ENCODE measurements around the gene MINDY2. TPM values are rescaled to one million over a fixed set of nuclear protein-coding genes. Genes with fewer than 3 reads are reported as not detected.

The MINDY2 gene
- total RNA-seq, 2 experiments from 2014 or later = 7.5 to 7.7 TPM

DNA sequence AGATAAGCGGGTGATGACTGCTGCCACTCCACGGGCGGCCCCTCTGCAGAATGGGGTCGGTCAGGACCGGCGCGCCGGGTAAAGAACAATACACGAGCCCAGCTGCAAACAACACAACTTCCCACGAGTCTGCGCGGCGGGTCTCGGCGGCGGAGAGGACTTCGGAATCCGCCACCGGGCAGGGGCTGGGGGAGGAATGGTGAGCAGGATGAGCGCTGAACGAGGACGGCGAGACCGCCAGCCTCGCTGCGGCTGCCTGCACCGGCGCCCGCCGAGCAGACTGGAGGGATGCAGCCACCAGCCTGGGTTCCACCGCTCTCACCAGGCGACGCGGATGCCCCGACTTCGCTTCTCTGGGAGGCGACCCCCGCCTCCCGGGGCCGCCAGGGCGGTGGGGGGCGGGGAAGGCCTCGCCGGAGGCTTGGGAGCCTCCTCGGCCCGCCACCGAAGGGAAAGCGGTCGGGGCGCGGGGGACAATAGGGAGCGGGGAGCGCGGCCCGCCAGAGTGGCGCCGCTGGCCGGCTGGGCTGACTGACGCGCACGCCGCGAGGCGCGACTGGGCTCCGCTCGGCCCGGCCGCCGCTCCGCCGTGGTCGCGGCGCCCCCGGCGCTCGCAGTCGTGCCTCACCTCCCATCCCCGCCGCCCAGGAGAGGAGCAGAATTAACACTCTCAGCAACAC, 22.1 kb upstream of the MINDY2 start:
- peaks cover 53% of the 10 kb centered on the region for H3K4me1 Mint-ChIP-seq (ENCODE audit: low read depth)
- Histone ChIP-seq H3K9me3 (ENCODE audit: control insufficient read depth in 1 of 2, insufficient read depth in 1 of 2, low read length in 2 of 2) (no peaks in the 10 kb centered on the region), H3K36me3 (ENCODE audit: insufficient read depth, low read length) (no peaks in the 10 kb centered on the region), H3K27me3 (ENCODE audit: control insufficient read depth in 1 of 2, insufficient read depth in 2 of 2, low read length in 2 of 2) (no peaks in the 10 kb centered on the region), H3K4me1 (ENCODE audit: insufficient read depth, low read length) (peaks cover 21% of the 10 kb centered on the region), H3K27ac (ENCODE audit: low read depth in 1 of 2, low read length in 2 of 2) (peak overlapping the region; percentile 73 to 81), H3K4me3 (ENCODE audit: low read length) (peak overlapping the region; percentile 97)
- H3K27me3 Mint-ChIP-seq = no peaks in the 10 kb centered on the region
- no peaks in the 10 kb centered on the region for H3K9me3 Mint-ChIP-seq
- peaks cover 15% of the 10 kb centered on the region for H3K36me3 Mint-ChIP-seq (ENCODE audit: low read depth)
- POLR2A ChIA-PET = interaction anchor here (1.0 to 6.2 kb wide), 12 partner anchors 9 to 498 kb away, joined by 3 to 179 read pairs (median 4); partner anchors contain the start of gene MINDY2
- TF ChIP-seq, protein P1, sequence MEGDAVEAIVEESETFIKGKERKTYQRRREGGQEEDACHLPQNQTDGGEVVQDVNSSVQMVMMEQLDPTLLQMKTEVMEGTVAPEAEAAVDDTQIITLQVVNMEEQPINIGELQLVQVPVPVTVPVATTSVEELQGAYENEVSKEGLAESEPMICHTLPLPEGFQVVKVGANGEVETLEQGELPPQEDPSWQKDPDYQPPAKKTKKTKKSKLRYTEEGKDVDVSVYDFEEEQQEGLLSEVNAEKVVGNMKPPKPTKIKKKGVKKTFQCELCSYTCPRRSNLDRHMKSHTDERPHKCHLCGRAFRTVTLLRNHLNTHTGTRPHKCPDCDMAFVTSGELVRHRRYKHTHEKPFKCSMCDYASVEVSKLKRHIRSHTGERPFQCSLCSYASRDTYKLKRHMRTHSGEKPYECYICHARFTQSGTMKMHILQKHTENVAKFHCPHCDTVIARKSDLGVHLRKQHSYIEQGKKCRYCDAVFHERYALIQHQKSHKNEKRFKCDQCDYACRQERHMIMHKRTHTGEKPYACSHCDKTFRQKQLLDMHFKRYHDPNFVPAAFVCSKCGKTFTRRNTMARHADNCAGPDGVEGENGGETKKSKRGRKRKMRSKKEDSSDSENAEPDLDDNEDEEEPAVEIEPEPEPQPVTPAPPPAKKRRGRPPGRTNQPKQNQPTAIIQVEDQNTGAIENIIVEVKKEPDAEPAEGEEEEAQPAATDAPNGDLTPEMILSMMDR (IDR thresholded peaks at IDR 0.05) = no peak
- H3K27ac Mint-ChIP-seq = peak overlapping the region; percentile 90
- CTCF ChIA-PET = interaction anchor here (1.7 to 4.2 kb wide), 3 partner anchors 16 to 22 kb away, joined by 3 to 38 read pairs (median 4); partner anchors contain the start of gene MINDY2
- peak overlapping the region; percentile 97 for H3K4me3 Mint-ChIP-seq
- DNase-seq = peak in 13 of 14 experiments; percentile 11 to 66 (median 30)
- intact Hi-C loops (cut with DNase I, micrococcal nuclease) = loop anchor here in 1 of 2 experiments (2.0 to 5.0 kb wide), 3 partner anchors 22 to 908 kb away; partner anchors contain the start of genes GTF2A2 and MINDY2
- ATAC-seq (ENCODE audit: poor library complexity) = peak; percentile 9

- H3K4me3 Mint-ChIP-seq = peak within 1 kb of the TSS; percentile 97
- H3K4me1 ChIP-seq (ENCODE audit: insufficient read depth, low read length) = peaks cover 19% of the 10 kb centered on the region
- no peaks in the 10 kb centered on the region for H3K27me3 ChIP-seq (ENCODE audit: control insufficient read depth in 1 of 2, insufficient read depth in 2 of 2, low read length in 2 of 2)
- POLR2A ChIA-PET = interaction anchor here (0.5 to 6.2 kb wide), 15 partner anchors 11 to 1648 kb away, joined by 3 to 179 read pairs (median 4); partner anchors contain the start of genes ANXA2 and MINDY2
- DNase-seq (peak; percentile 92 to 99 (median 98)), ATAC-seq (ENCODE audit: poor library complexity) (peak; percentile 89)
- no peaks in the 10 kb centered on the region for H3K36me3 ChIP-seq (ENCODE audit: insufficient read depth, low read length)
- peak within 1 kb of the TSS; percentile 97 for H3K4me3 ChIP-seq (ENCODE audit: low read length)
- intact Hi-C loops (cut with DNase I, micrococcal nuclease) = loop anchor here (1.0 to 5.0 kb wide), 4 partner anchors 21 to 908 kb away; partner anchors contain the start of genes GTF2A2 (in 1 of the 2) and MINDY2 (in 1 of the 2)
- CTCF ChIA-PET = interaction anchor here (1.7 to 4.2 kb wide), 3 partner anchors 15 to 21 kb away, joined by 3 to 38 read pairs (median 4); partner anchors contain the start of gene MINDY2
- H3K27ac Mint-ChIP-seq = peak within 1 kb of the TSS; percentile 90
- no peaks in the 10 kb centered on the region for H3K9me3 Mint-ChIP-seq
- peak within 1 kb of the TSS; percentile 73 to 81 for H3K27ac ChIP-seq (ENCODE audit: low read depth in 1 of 2, low read length in 2 of 2)
- no peaks in the 10 kb centered on the region for H3K9me3 ChIP-seq (ENCODE audit: control insufficient read depth in 1 of 2, insufficient read depth in 1 of 2, low read length in 2 of 2)
- peaks cover 15% of the 10 kb centered on the region for H3K36me3 Mint-ChIP-seq (ENCODE audit: low read depth)
- TF ChIP-seq, protein P1 (IDR thresholded peaks at IDR 0.05) = no peak
- peaks cover 46% of the 10 kb centered on the region for H3K4me1 Mint-ChIP-seq (ENCODE audit: low read depth)
- H3K27me3 Mint-ChIP-seq = no peaks in the 10 kb centered on the region
These were observed 21.4 kb upstream of the MINDY2 start, which contains the start of gene ADAM10 for GRCh38 chr15:58749532-58750337. Gene ADAM10 (minus strand): TSS chr15:58749707. CDS start chr15:58749534, 173 bp downstream.

DNA sequence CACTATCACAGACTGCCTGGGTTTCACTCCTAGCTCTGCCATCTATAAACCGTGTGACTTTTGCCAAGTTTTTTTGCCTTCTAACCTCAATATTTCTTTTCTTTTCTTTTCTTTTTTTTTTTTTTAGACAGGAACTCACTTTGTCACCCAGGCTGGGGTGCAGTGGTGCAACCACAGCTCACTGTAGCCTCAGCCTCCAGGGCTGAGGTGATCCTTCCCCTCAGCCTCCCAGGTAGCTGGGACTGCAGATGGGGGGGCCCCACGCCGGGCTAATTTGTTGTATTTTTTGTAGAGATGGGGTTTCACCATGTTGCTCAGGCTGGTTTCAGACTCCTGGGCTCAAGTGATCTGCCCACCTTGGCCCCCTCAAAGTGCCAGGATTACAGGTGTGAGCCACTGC, 18.4 kb upstream of the MINDY2 start:
- Histone ChIP-seq H3K36me3 (ENCODE audit: insufficient read depth, low read length) (no peaks in the 10 kb centered on the region), H3K9me3 (ENCODE audit: control insufficient read depth in 1 of 2, insufficient read depth in 1 of 2, low read length in 2 of 2) (no peaks in the 10 kb centered on the region), H3K27ac (ENCODE audit: low read depth in 1 of 2, low read length in 2 of 2) (no peak overlapping the region), H3K4me3 (ENCODE audit: low read length) (no peak overlapping the region), H3K4me1 (ENCODE audit: insufficient read depth, low read length) (peaks cover 13% of the 10 kb centered on the region), H3K27me3 (ENCODE audit: control insufficient read depth in 1 of 2, insufficient read depth in 2 of 2, low read length in 2 of 2) (no peaks in the 10 kb centered on the region)
- Mint-ChIP-seq H3K36me3 (ENCODE audit: low read depth) (peaks cover 15% of the 10 kb centered on the region), H3K9me3 (no peaks in the 10 kb centered on the region), H3K4me3 (no peak overlapping the region), H3K4me1 (ENCODE audit: low read depth) (peaks cover 20% of the 10 kb centered on the region), H3K27me3 (no peaks in the 10 kb centered on the region), H3K27ac (no peak overlapping the region)
- TF ChIP-seq, protein P1 (IDR thresholded peaks at IDR 0.05) = no peak
- ChIA-PET CTCF (interaction anchor here (0.7 kb wide), 1 partner anchor 18 kb away, joined by 3 read pairs; the partner anchor contains the start of gene MINDY2), POLR2A (interaction anchor here (1.4 kb wide), 1 partner anchor 18 kb away, joined by 6 read pairs; the partner anchor contains the start of gene MINDY2)
- intact Hi-C loops (cut with DNase I, micrococcal nuclease) = no loop called here
- no peak for DNase-seq
- ATAC-seq (ENCODE audit: poor library complexity) = no peak

Data from CD4-positive, alpha-beta T cell (primary cell).